ENCODE data around the gene CEL. TPM values are rescaled to one million over a fixed set of nuclear protein-coding genes. Genes with fewer than 3 reads are reported as not detected.
"Not testable (repeated sequence)": the region's sequence is repeated elsewhere in the genome, so short reads cannot be mapped to it uniquely, and the experiment has no call there.

The CEL gene
- total and polyA plus RNA-seq, 2 donors from 2014 or later = 1.0 to 16.7 TPM

- FAIRE-seq (no peak), DNase-seq (no peak)
- Histone ChIP-seq H3K9ac (ENCODE audit: low read length in 3 of 3) (no peak overlapping the region), H3K9me3 (ENCODE audit: control insufficient read depth in 2 of 3, insufficient read depth in 1 of 3, low read length in 3 of 3) (no peaks in the 10 kb centered on the region), H3K27me3 (ENCODE audit: control insufficient read depth, insufficient read depth, low read length) (no peaks in the 10 kb centered on the region), H3K27ac (ENCODE audit: low read depth in 2 of 2, low read length in 2 of 2) (no peak overlapping the region), H3K4me3 (ENCODE audit: low read length in 3 of 3) (no peak overlapping the region), H3K4me1 (ENCODE audit: control insufficient read depth in 2 of 3, insufficient read depth in 2 of 3, low read depth in 1 of 3, low read length in 3 of 3) (no peaks in the 10 kb centered on the region), H3K36me3 (ENCODE audit: control insufficient read depth in 2 of 3, insufficient read depth in 3 of 3, low read length in 3 of 3) (no peaks in the 10 kb centered on the region)
- intact Hi-C loops (cut with DNase I) = no loop called here
- no peak for TF ChIP-seq CTCF (IDR thresholded peaks at IDR 0.05; ENCODE audit: borderline replicate concordance, extremely low read depth, insufficient read depth)
These were observed 3.2 kb downstream of the CEL start for GRCh38 chr9:133065070-133065388.

- intact Hi-C loops (cut with DNase I) = no loop called here
- no peak for FAIRE-seq
- TF ChIP-seq CTCF (IDR thresholded peaks at IDR 0.05; ENCODE audit: borderline replicate concordance, extremely low read depth, insufficient read depth) = no peak
- no peaks in the 10 kb centered on the region for H3K4me1 ChIP-seq (ENCODE audit: control insufficient read depth in 2 of 3, insufficient read depth in 2 of 3, low read depth in 1 of 3, low read length in 3 of 3)
- H3K9ac ChIP-seq (ENCODE audit: low read length in 3 of 3) = no peak overlapping the region
- no peaks in the 10 kb centered on the region for H3K27me3 ChIP-seq (ENCODE audit: control insufficient read depth, insufficient read depth, low read length)
- peak in 1 of 5 donors; percentile 64 for DNase-seq
- H3K4me3 ChIP-seq (ENCODE audit: low read length in 3 of 3) = no peak overlapping the region
- H3K36me3 ChIP-seq (ENCODE audit: control insufficient read depth in 2 of 3, insufficient read depth in 3 of 3, low read length in 3 of 3) = no peaks in the 10 kb centered on the region
- H3K9me3 ChIP-seq (ENCODE audit: control insufficient read depth in 2 of 3, insufficient read depth in 1 of 3, low read length in 3 of 3) = no peaks in the 10 kb centered on the region
- no peak overlapping the region for H3K27ac ChIP-seq (ENCODE audit: low read depth in 2 of 2, low read length in 2 of 2)
These were observed 4.6 kb downstream of the CEL start for GRCh38 chr9:133066181-133066983.

GRCh38 chr9:133067006-133067405 lies 5.2 kb downstream of the CEL start:
- Histone ChIP-seq H3K36me3 (ENCODE audit: control insufficient read depth in 2 of 3, insufficient read depth in 3 of 3, low read length in 3 of 3) (no peaks in the 10 kb centered on the region), H3K27ac (ENCODE audit: low read depth in 2 of 2, low read length in 2 of 2) (no peak overlapping the region), H3K4me1 (ENCODE audit: control insufficient read depth in 2 of 3, insufficient read depth in 2 of 3, low read depth in 1 of 3, low read length in 3 of 3) (no peaks in the 10 kb centered on the region), H3K9me3 (ENCODE audit: control insufficient read depth in 2 of 3, insufficient read depth in 1 of 3, low read length in 3 of 3) (no peaks in the 10 kb centered on the region), H3K27me3 (ENCODE audit: control insufficient read depth, insufficient read depth, low read length) (no peaks in the 10 kb centered on the region), H3K4me3 (ENCODE audit: low read length in 3 of 3) (no peak overlapping the region), H3K9ac (ENCODE audit: low read length in 3 of 3) (no peak overlapping the region)
- DNase-seq = peak in 1 of 5 donors; percentile 70
- no peak for TF ChIP-seq CTCF (IDR thresholded peaks at IDR 0.05; ENCODE audit: borderline replicate concordance, extremely low read depth, insufficient read depth)
- intact Hi-C loops (cut with DNase I) = no loop called here
- FAIRE-seq = no peak

GRCh38 chr9:133067813-133068212 lies 6.0 kb downstream of the CEL start:
- H3K27ac ChIP-seq (ENCODE audit: low read depth in 2 of 2, low read length in 2 of 2) = no peak overlapping the region

GRCh38 chr9:133068431-133068830 lies 6.7 kb downstream of the CEL start:
- H3K27me3 ChIP-seq (ENCODE audit: control insufficient read depth, insufficient read depth, low read length); DNase-seq; H3K9me3 ChIP-seq (ENCODE audit: control insufficient read depth in 2 of 3, insufficient read depth in 1 of 3, low read length in 3 of 3); FAIRE-seq; H3K4me1 ChIP-seq (ENCODE audit: control insufficient read depth in 2 of 3, insufficient read depth in 2 of 3, low read depth in 1 of 3, low read length in 3 of 3); H3K36me3 ChIP-seq (ENCODE audit: control insufficient read depth in 2 of 3, insufficient read depth in 3 of 3, low read length in 3 of 3); H3K4me3 ChIP-seq (ENCODE audit: low read length in 3 of 3); H3K27ac ChIP-seq (ENCODE audit: low read depth in 2 of 2, low read length in 2 of 2); intact Hi-C loops (cut with DNase I); H3K9ac ChIP-seq (ENCODE audit: low read length in 3 of 3): not testable (repeated sequence)

More at GRCh38 chr9:133067813-133068212, 6.0 kb downstream of the CEL start:
- no peaks in the 10 kb centered on the region for H3K27me3 ChIP-seq (ENCODE audit: control insufficient read depth, insufficient read depth, low read length)
- no peak overlapping the region for H3K4me3 ChIP-seq (ENCODE audit: low read length in 3 of 3)
- FAIRE-seq = no peak
- H3K9ac ChIP-seq (ENCODE audit: low read length in 3 of 3) = no peak overlapping the region
- no peak for TF ChIP-seq CTCF (IDR thresholded peaks at IDR 0.05; ENCODE audit: borderline replicate concordance, extremely low read depth, insufficient read depth)
- intact Hi-C loops (cut with DNase I) = no loop called here
- no peaks in the 10 kb centered on the region for H3K36me3 ChIP-seq (ENCODE audit: control insufficient read depth in 2 of 3, insufficient read depth in 3 of 3, low read length in 3 of 3)
- H3K4me1 ChIP-seq (ENCODE audit: control insufficient read depth in 2 of 3, insufficient read depth in 2 of 3, low read depth in 1 of 3, low read length in 3 of 3) = no peaks in the 10 kb centered on the region
- DNase-seq = no peak
- H3K9me3 ChIP-seq (ENCODE audit: control insufficient read depth in 2 of 3, insufficient read depth in 1 of 3, low read length in 3 of 3) = no peaks in the 10 kb centered on the region
